Adrenal gland (tissue), 12 donors: ENCODE measurements around the gene TBC1D19. TPM values are rescaled to one million over a fixed set of nuclear protein-coding genes. Genes with fewer than 3 reads are reported as not detected.

Source experiments
- DNase-seq, 7 donors: peaks; one replicate each; pipeline ENCODE4 v3.0.0-alpha.2; 2019 to 2020
- H3K27ac ChIP-seq, 5 donors: fragments of 200-600 bp; sonication (generic) in 4 of 5; 1 replicate in 3 of 5; 2 replicates in 2 of 5; pipeline versions ENCODE4 v1.5.1 to v1.8.0; 2016 to 2020; ENCODE audit warnings: mild to moderate bottlenecking in 1 of 5
- H3K27me3 ChIP-seq: fragments of 200-600 bp; 2 replicates; pipeline ENCODE4 v1.8.0; 2021
- H3K36me3 ChIP-seq, 2 donors: fragments of 200-600 bp; replicated peaks in 1 of 2; 1 replicate in 1 of 2; 2 replicates in 1 of 2; pipeline versions ENCODE4 v1.5.1 to v1.8.0; 2018 to 2022
- H3K4me1 ChIP-seq, 2 donors: fragments of 200-600 bp; replicated peaks in 1 of 2; 1 replicate in 1 of 2; 2 replicates in 1 of 2; pipeline versions ENCODE4 v1.5.1 to v1.8.0; 2018 to 2021
- H3K4me3 ChIP-seq, 4 donors: fragments of 200-600 bp; sonication (generic) in 3 of 4; one replicate each; pipeline ENCODE4 v1.5.1; 2016 to 2018
- H3K9me3 ChIP-seq, 3 donors: fragments of 200-600 bp; sonication (generic) in 1 of 3; replicated peaks in 1 of 3; 1 replicate in 2 of 3; 2 replicates in 1 of 3; pipeline versions ENCODE4 v1.5.1 to v1.8.0; 2016 to 2021
- POLR2A ChIP-seq, 2 donors: fragments of 450-650 bp; IDR thresholded peaks; one replicate each; pipeline ENCODE4 v1.6.1; 2017; ENCODE audit warnings: antibody characterized with exemption in 2 of 2, mild to moderate bottlenecking in 2 of 2, moderate library complexity in 1 of 2
- WGBS, 4 donors: extraction: QIAGEN DNeasy Blood & Tissue Kit in 2 of 4; methylation state at CpG; one replicate each; pipeline versions ENCODE4 v1.1.5 to v1.1.7; 2013 to 2017; 5-methylcytosine and 5-hydroxymethylcytosine counted together
- intact Hi-C, 2 donors: fragments of 100-400 bp; cut with DNase I; formaldehyde crosslinking; loops; one replicate each; pipeline versions ENCODE4 v1.14.1 to v1.15.0; 2022 to 2023
- polyA plus RNA-seq, 3 donors: library from polyadenylated mRNA; stranded (reverse); fragments of 200-250 nt in 2 of 3; fragments of 350-450 nt in 1 of 3; fragmentation: Illumina TruSeq in 1 of 3; extraction: RNeasy Lipid Tissue Mini Kit (QIAGEN cat#74804) in 1 of 3; gene quantifications; one replicate each; pipeline ENCODE4 v1.2.3, GENCODE V29; 2013 to 2014
- total RNA-seq, 9 donors: library from RNA; depleted of rRNA in 4 of 9; stranded (reverse); fragments of >200 nt in 4 of 9; fragments of 120-200 nt in 1 of 9; fragmentation: NEBNext Ultra II Directional in 1 of 9; extraction: Animal tissue kit (Norgen Biotek cat#: 25700) in 1 of 9; gene quantifications; one replicate each; pipeline versions ENCODE4 v1.1.0 to v1.2.4, GENCODE V29; 2013 to 2023
- TF ChIP-seq, protein P1 (sequence below), 6 experiments: fragments of 450-650 bp in 4 of 6; fragments of 200-600 bp in 2 of 6; sonication (generic) in 1 of 6; IDR thresholded peaks; 1 replicate in 5 of 6; 2 replicates in 1 of 6; pipeline versions ENCODE4 v1.5.1 to v1.8.0; 2016 to 2021; ENCODE audit warnings: antibody characterized with exemption in 6 of 6, mild to moderate bottlenecking in 2 of 6, moderate library complexity in 1 of 6
- donor health status: healthy with polysubstance abuse.
- donor health status: Bipolar disorder and iron deficiency.
- donor health status: DM: yes; HTN: yes; CAD: no.
- donor health status: DM: no; HTN: no; CAD: no.
- donor health status: DM: no; HTN: no; CAD: no.
- donor health status: DM: yes; HTN: yes; CAD: no.

The TBC1D19 gene
- total and polyA plus RNA-seq, 12 donors, result 3.5 to 37.0 (median 14.4) TPM

DNA sequence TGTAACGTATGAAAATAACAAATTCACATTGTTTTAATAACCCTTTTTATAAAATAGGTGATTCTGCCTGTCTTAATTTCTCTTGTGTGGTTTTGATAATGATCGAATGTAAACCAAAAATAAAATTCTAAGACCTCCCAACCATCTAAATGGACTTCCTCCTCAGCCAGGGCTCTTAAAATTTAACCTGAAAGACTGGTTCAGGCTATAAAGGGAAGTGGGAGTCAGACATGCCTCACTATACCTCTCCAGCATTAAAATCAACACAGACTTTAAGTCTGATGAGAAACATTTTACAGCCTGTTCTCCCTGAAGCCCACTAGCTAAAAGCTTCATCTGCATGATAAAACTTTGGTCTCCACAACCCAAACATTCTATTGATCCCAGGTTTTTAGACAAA, 179.2 kb downstream of the TBC1D19 start:
- no peaks in the 10 kb centered on the region for H3K36me3 ChIP-seq
- intact Hi-C loops, result no loop called here
- H3K27me3 ChIP-seq, result no peaks in the 10 kb centered on the region
- no peaks in the 10 kb centered on the region for H3K4me1 ChIP-seq
- TF ChIP-seq, protein P1, sequence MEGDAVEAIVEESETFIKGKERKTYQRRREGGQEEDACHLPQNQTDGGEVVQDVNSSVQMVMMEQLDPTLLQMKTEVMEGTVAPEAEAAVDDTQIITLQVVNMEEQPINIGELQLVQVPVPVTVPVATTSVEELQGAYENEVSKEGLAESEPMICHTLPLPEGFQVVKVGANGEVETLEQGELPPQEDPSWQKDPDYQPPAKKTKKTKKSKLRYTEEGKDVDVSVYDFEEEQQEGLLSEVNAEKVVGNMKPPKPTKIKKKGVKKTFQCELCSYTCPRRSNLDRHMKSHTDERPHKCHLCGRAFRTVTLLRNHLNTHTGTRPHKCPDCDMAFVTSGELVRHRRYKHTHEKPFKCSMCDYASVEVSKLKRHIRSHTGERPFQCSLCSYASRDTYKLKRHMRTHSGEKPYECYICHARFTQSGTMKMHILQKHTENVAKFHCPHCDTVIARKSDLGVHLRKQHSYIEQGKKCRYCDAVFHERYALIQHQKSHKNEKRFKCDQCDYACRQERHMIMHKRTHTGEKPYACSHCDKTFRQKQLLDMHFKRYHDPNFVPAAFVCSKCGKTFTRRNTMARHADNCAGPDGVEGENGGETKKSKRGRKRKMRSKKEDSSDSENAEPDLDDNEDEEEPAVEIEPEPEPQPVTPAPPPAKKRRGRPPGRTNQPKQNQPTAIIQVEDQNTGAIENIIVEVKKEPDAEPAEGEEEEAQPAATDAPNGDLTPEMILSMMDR (IDR thresholded peaks at IDR 0.05), result no peak
- TF ChIP-seq POLR2A (IDR thresholded peaks at IDR 0.05), result no peak
- no peaks in the 10 kb centered on the region for H3K9me3 ChIP-seq
- DNase-seq, result no peak
- WGBS, 4 donors, result 78 to 84% (median 80%) methylated on average over 2 of the region's 2 CpGs
- H3K4me3 ChIP-seq, result no peak overlapping the region
- H3K27ac ChIP-seq, result no peak overlapping the region

GRCh38 chr4:26763648-26764047, 179.8 kb downstream of the TBC1D19 start:
- TF ChIP-seq, protein P1 (IDR thresholded peaks at IDR 0.05), result no peak
- no peak for TF ChIP-seq POLR2A (IDR thresholded peaks at IDR 0.05)
- Histone ChIP-seq H3K27ac (no peak overlapping the region), H3K9me3 (peaks cover 0 to under 1% (median 0%) of the 10 kb centered on the region in 3 donors), H3K27me3 (no peaks in the 10 kb centered on the region), H3K4me1 (no peaks in the 10 kb centered on the region), H3K4me3 (no peak overlapping the region), H3K36me3 (no peaks in the 10 kb centered on the region)
- WGBS, 4 donors, result 73 to 82% (median 76%) methylated on average over 3 of the region's 3 CpGs
- intact Hi-C loops, result no loop called here
- DNase-seq, result no peak

DNA sequence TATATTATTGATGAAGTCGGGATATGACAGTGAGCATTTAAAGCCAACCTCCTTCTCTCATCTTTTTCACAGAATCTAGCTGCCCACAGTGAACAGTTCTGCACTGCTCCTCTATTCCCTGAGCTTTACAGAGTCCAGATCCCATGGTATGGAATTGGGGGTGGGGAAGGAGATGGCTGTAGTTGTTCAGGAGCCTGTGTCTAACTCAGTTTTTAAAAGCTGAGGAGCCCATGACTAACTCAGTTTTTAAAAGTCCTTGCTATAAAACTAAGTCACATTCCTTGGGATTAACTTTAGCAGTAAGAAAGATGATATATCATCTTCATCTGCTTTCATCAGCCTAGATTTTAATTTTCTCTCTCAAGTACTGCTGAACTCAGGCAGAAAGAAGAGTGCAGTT, 180.3 kb downstream of the TBC1D19 start:
- intact Hi-C loops, result no loop called here
- Histone ChIP-seq H3K27me3 (no peaks in the 10 kb centered on the region), H3K36me3 (no peaks in the 10 kb centered on the region), H3K9me3 (peaks cover 0 to 6% (median 0%) of the 10 kb centered on the region in 3 donors), H3K27ac (no peak overlapping the region), H3K4me1 (no peaks in the 10 kb centered on the region), H3K4me3 (no peak overlapping the region)
- WGBS, 4 donors, result 95 to 100% (median 98%) methylated on average over 1 of the region's 1 CpG
- TF ChIP-seq, protein P1 (IDR thresholded peaks at IDR 0.05), result no peak
- TF ChIP-seq POLR2A (IDR thresholded peaks at IDR 0.05), result no peak
- no peak for DNase-seq

DNA sequence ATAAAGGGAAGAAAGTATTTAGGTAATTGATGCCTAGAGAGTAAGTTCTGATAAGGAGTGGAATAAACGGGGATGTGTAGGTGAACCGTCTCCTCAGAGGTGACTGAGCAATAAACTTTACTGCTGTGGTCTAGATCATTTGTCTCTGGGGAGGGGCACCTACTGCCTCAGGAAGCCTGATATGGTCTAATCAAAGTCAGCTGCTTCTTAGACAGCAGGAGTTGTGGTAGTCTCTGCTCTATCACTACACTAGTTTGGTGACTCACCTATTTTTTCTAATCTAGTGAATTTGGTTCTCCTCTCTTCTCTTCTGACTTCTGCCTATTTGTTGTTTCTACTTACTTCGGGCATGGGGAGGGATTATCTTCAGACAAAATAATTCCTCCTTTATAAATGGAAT, 181.6 kb downstream of the TBC1D19 start:
- TF ChIP-seq, protein P1 (IDR thresholded peaks at IDR 0.05), result no peak
- no peak for TF ChIP-seq POLR2A (IDR thresholded peaks at IDR 0.05)
- Histone ChIP-seq H3K27ac (no peak overlapping the region), H3K27me3 (no peaks in the 10 kb centered on the region), H3K4me1 (no peaks in the 10 kb centered on the region), H3K36me3 (no peaks in the 10 kb centered on the region), H3K4me3 (no peak overlapping the region), H3K9me3 (peaks cover 0 to 6% (median 0%) of the 10 kb centered on the region in 3 donors)
- no peak for DNase-seq
- WGBS, 4 donors, result 80 to 97% (median 95%) methylated on average over 3 of the region's 3 CpGs
- intact Hi-C loops, result no loop called here
